Cardiac muscle cell (in vitro differentiated cells and primary cell): ENCODE results near the gene PTPRT. TPM values are rescaled to one million over a fixed set of nuclear protein-coding genes. Genes with fewer than 3 reads are reported as not detected.

Source experiments
- DNase-seq, 2 donors: peaks; one replicate each; pipeline versions ENCODE4 v3.0.0 to v3.0.0-alpha.2; 2010 to 2017; ENCODE audit warnings: low read depth in 1 of 2, low spot score in 1 of 2
- H3K27ac ChIP-seq: fragments of 200-600 bp; sonication (generic); 2 replicates; pipeline ENCODE4 v1.5.1; 2016
- H3K27me3 ChIP-seq: fragments of 200-600 bp; sonication (generic); 2 replicates; pipeline ENCODE4 v1.6.0; 2016; ENCODE audit warnings: control low read depth
- H3K36me3 ChIP-seq: fragments of 200-600 bp; sonication (generic); 2 replicates; pipeline ENCODE4 v1.5.1; 2016; ENCODE audit warnings: control low read depth
- H3K4me1 ChIP-seq: fragments of 200-600 bp; sonication (generic); 2 replicates; pipeline ENCODE4 v1.8.1; 2017; ENCODE audit warnings: low read depth, mild to moderate bottlenecking, mixed run types
- H3K4me3 ChIP-seq: fragments of 200-600 bp; sonication (generic); 2 replicates; pipeline ENCODE4 v1.5.1; 2016; ENCODE audit warnings: mild to moderate bottlenecking
- H3K9me3 ChIP-seq: fragments of 200-600 bp; sonication (generic); 2 replicates; pipeline ENCODE4 v1.5.1; 2017; ENCODE audit warnings: low read depth, mild to moderate bottlenecking, control low read depth
- CTCF ChIP-seq: IDR thresholded peaks from 2 replicates; pipeline ENCODE4 v1.5.1; 2012; ENCODE audit warnings: low read depth, mild to moderate bottlenecking, low read length
- polyA plus RNA-seq: library from polyadenylated mRNA; unstranded; fragments of >200 nt; fragmentation: Nextera tagmentation; extraction: Ambion mirVana; gene quantifications from 2 replicates; pipeline ENCODE4 v1.2.1, GENCODE V29; 2016
- total RNA-seq: library from RNA; depleted of rRNA; stranded (reverse); fragments of >200 nt; gene quantifications from 2 replicates; pipeline ENCODE4 v1.2.3, GENCODE V29; 2016

PTPRT gene
- total and polyA plus RNA-seq, 2 experiments from 2014 or later: 0.30 to 1.4 TPM

GRCh38 chr20:42779216-42779615 lies 410.5 kb downstream of the PTPRT start:
- H3K4me1 ChIP-seq: no peaks in the 10 kb centered on the region
- no peak for TF ChIP-seq CTCF
- no peak for DNase-seq

GRCh38 chr20:42775866-42776265 lies 413.8 kb downstream of the PTPRT start:
- Histone ChIP-seq H3K4me1 (no peaks in the 10 kb centered on the region), H3K27me3 (no peaks in the 10 kb centered on the region), H3K4me3 (no peak overlapping the region), H3K9me3 (no peaks in the 10 kb centered on the region), H3K27ac (no peak overlapping the region), H3K36me3 (no peaks in the 10 kb centered on the region)
- DNase-seq: no peak
- TF ChIP-seq CTCF: no peak

More at GRCh38 chr20:42779216-42779615, 410.5 kb downstream of the PTPRT start:
- Histone ChIP-seq H3K27me3 (no peaks in the 10 kb centered on the region), H3K4me3 (no peak overlapping the region), H3K9me3 (no peaks in the 10 kb centered on the region), H3K27ac (no peak overlapping the region), H3K36me3 (no peaks in the 10 kb centered on the region)

GRCh38 chr20:42775037-42775436 lies 414.7 kb downstream of the PTPRT start:
- H3K36me3 ChIP-seq: no peaks in the 10 kb centered on the region

GRCh38 chr20:42763015-42763414 lies 426.7 kb downstream of the PTPRT start:
- Histone ChIP-seq H3K4me1 (no peaks in the 10 kb centered on the region), H3K36me3 (no peaks in the 10 kb centered on the region), H3K27me3 (no peaks in the 10 kb centered on the region), H3K27ac (no peak overlapping the region), H3K4me3 (no peak overlapping the region), H3K9me3 (no peaks in the 10 kb centered on the region)
- DNase-seq: no peak
- TF ChIP-seq CTCF: no peak

More at GRCh38 chr20:42775037-42775436, 414.7 kb downstream of the PTPRT start:
- Histone ChIP-seq H3K27ac (no peak overlapping the region), H3K4me1 (no peaks in the 10 kb centered on the region), H3K9me3 (no peaks in the 10 kb centered on the region), H3K4me3 (no peak overlapping the region), H3K27me3 (no peaks in the 10 kb centered on the region)
- no peak for DNase-seq
- TF ChIP-seq CTCF: no peak

- H3K4me3 ChIP-seq: no peak overlapping the region
- H3K27ac ChIP-seq: no peak overlapping the region
- TF ChIP-seq CTCF: no peak
- no peaks in the 10 kb centered on the region for H3K27me3 ChIP-seq
- no peaks in the 10 kb centered on the region for H3K4me1 ChIP-seq
- no peaks in the 10 kb centered on the region for H3K9me3 ChIP-seq
- DNase-seq: no peak
- no peaks in the 10 kb centered on the region for H3K36me3 ChIP-seq
These were observed 432.7 kb downstream of the PTPRT start for GRCh38 chr20:42756991-42757390.

- no peak for DNase-seq
- Histone ChIP-seq H3K4me1 (no peaks in the 10 kb centered on the region), H3K36me3 (no peaks in the 10 kb centered on the region), H3K9me3 (no peaks in the 10 kb centered on the region), H3K4me3 (no peak overlapping the region), H3K27ac (no peak overlapping the region), H3K27me3 (no peaks in the 10 kb centered on the region)
- TF ChIP-seq CTCF: no peak
These were observed 435.0 kb downstream of the PTPRT start for GRCh38 chr20:42754706-42755105.
